PC-3 (cell line): ENCODE measurements around the gene ACKR1. TPM values are rescaled to one million over a fixed set of nuclear protein-coding genes. Genes with fewer than 3 reads are reported as not detected.

Experiments used
- ATAC-seq: fragments of 200-7000 bp; cut with Tn5 transposase; 2 replicates; pipeline ENCODE4 v1.9.1; 2020; ENCODE audit warnings: mild to moderate bottlenecking, moderate library complexity
- Bru-seq: library from RNA; stranded (reverse); fragments of 400-500 nt; gene quantifications from one replicate; lab custom pipeline; 2021; lab: Mats Ljungman, UMichigan
- BruChase-seq, 2 experiments: library from RNA; stranded (reverse); fragments of 400-500 nt; gene quantifications; one replicate each; lab custom pipeline; 2021; lab: Mats Ljungman, UMichigan
- BruUV-seq: library from RNA; stranded (reverse); fragments of 400-500 nt; replicated peaks from 2 replicates; lab custom pipeline; 2021; lab: Mats Ljungman, UMichigan
- CTCF ChIA-PET: fragments of 300-600 bp; sonication (Branson Sonifier 250); formaldehyde crosslinking; loops from one replicate; lab custom pipeline; 2022; ENCODE audit warnings: antibody characterized with exemption; lab: Charles Lee
- POLR2A ChIA-PET: fragments of 300-600 bp; sonication (Branson Sonifier 250); formaldehyde crosslinking; loops from one replicate; lab custom pipeline; 2022; ENCODE audit warnings: antibody characterized with exemption; ENCODE audit not compliant: unreplicated experiment; lab: Charles Lee
- DNase-seq: peaks from one replicate; pipeline ENCODE4 v3.0.0-alpha.2; 2015
- H2AFZ ChIP-seq: fragments of 300-600 bp; sonication (generic); 2 replicates; pipeline ENCODE4 v1.6.0; 2016; ENCODE audit warnings: antibody characterized with exemption, low read length
- H3F3A ChIP-seq: fragments of 300-600 bp; sonication (generic); one replicate; pipeline ENCODE4 v1.6.0; 2017; ENCODE audit warnings: antibody characterized with exemption, low read length, control low read depth, mild to moderate bottlenecking; ENCODE audit not compliant: unreplicated experiment
- H3K27ac ChIP-seq: fragments of 300-600 bp; sonication (generic); 2 replicates; pipeline ENCODE4 v1.5.1; 2016; ENCODE audit warnings: mild to moderate bottlenecking, low read length
- H3K27me3 ChIP-seq: fragments of 300-600 bp; sonication (generic); 2 replicates; pipeline ENCODE4 v1.6.1; 2016; ENCODE audit warnings: low read length, mixed read lengths
- H3K36me3 ChIP-seq: fragments of 300-600 bp; sonication (generic); 2 replicates; pipeline ENCODE4 v1.6.1; 2016; ENCODE audit warnings: low read depth, mixed run types, low read length, mixed read lengths
- H3K4me1 ChIP-seq: fragments of 300-600 bp; sonication (generic); 2 replicates; pipeline ENCODE4 v1.5.1; 2016; ENCODE audit warnings: low read length; ENCODE audit not compliant: insufficient read depth
- H3K4me2 ChIP-seq: fragments of 300-600 bp; sonication (generic); 2 replicates; pipeline ENCODE4 v1.6.0; 2016; ENCODE audit warnings: low read length
- H3K4me3 ChIP-seq: fragments of 300-600 bp; sonication (generic); 2 replicates; pipeline ENCODE4 v1.5.1; 2016; ENCODE audit warnings: mild to moderate bottlenecking, low read length, mixed read lengths
- H3K79me2 ChIP-seq: fragments of 300-600 bp; sonication (generic); 2 replicates; pipeline ENCODE4 v1.6.1; 2017; ENCODE audit warnings: low read length, mixed read lengths
- H3K9ac ChIP-seq: fragments of 300-600 bp; sonication (generic); 2 replicates; pipeline ENCODE4 v1.6.0; 2016; ENCODE audit warnings: mild to moderate bottlenecking, low read length
- H3K9me2 ChIP-seq: fragments of 300-600 bp; sonication (generic); replicated peaks from 2 replicates; pipeline ENCODE4 v1.6.1; 2016; ENCODE audit warnings: mixed run types, low read length, mixed read lengths
- H3K9me3 ChIP-seq: fragments of 300-600 bp; sonication (generic); 2 replicates; pipeline ENCODE4 v1.6.1; 2016; ENCODE audit warnings: low read length, mixed read lengths
- H4K20me1 ChIP-seq: fragments of 300-600 bp; sonication (generic); 2 replicates; pipeline ENCODE4 v1.6.1; 2016; ENCODE audit warnings: low read length, mixed read lengths
- CTCF ChIP-seq: fragments of 300-600 bp; sonication (generic); conservative IDR thresholded peaks from 2 replicates; pipeline ENCODE4 v1.5.1; 2017; ENCODE audit warnings: antibody characterized with exemption, low read depth, mild to moderate bottlenecking, low read length
- EZH2 ChIP-seq: fragments of 300-600 bp; sonication (generic); IDR thresholded peaks from one replicate; pipeline ENCODE4 v1.6.1; 2017; ENCODE audit warnings: antibody characterized with exemption, mild to moderate bottlenecking, low read length; ENCODE audit not compliant: unreplicated experiment
- EZH2phosphoT487 ChIP-seq: fragments of 300-600 bp; sonication (generic); IDR thresholded peaks from 2 replicates; pipeline ENCODE4 v1.6.1; 2018; ENCODE audit warnings: mild to moderate bottlenecking, antibody characterized with exemption, low read length, borderline replicate concordance
- intact Hi-C: fragments of 100-400 bp; cut with micrococcal nuclease; formaldehyde crosslinking; loops from 2 replicates; pipeline ENCODE4 v1.9.0; 2023
- long read RNA-seq: library from polyadenylated mRNA; unstranded; transcript quantifications from one replicate; pipeline ENCODE4 v2.0.0, GENCODE V29; 2021; ENCODE audit not compliant: unreplicated experiment
- total RNA-seq: library from RNA; depleted of rRNA; stranded (reverse); fragments of >200 nt; gene quantifications from 2 replicates; pipeline ENCODE4 v1.2.3, GENCODE V29; 2014; rRNA removed

ACKR1 gene
- total RNA-seq = not detected in 2 replicates
- Bru-seq, nascent RNA = not detected
- BruChase-seq, experiment 1, labeled RNA remaining after a 6-hour chase = not detected
- not detected for BruChase-seq, experiment 2, labeled RNA remaining after a 2-hour chase
- long read RNA-seq = 0 reads

GRCh38 chr1:159204161-159205141, at the start of gene ACKR1:
TSS of gene ACKR1 (plus strand) at chr1:159204875. CDS start at chr1:159204960, 85 bp downstream.
- Histone ChIP-seq H3K9me2 (no peaks in the 10 kb centered on the region), H3K27me3 (peaks cover 96% of the 10 kb centered on the region), H3K79me2 (no peaks in the 10 kb centered on the region), H3K36me3 (no peaks in the 10 kb centered on the region), H3K27ac (no peak within 1 kb of the TSS), H3K9ac (no peak within 1 kb of the TSS), H4K20me1 (no peaks in the 10 kb centered on the region), H3K4me2 (no peak within 1 kb of the TSS), H3K9me3 (no peaks in the 10 kb centered on the region), H3K4me1 (no peaks in the 10 kb centered on the region), H3F3A (no peaks in the 10 kb centered on the region), H3K4me3 (no peak within 1 kb of the TSS), H2AFZ (no peak within 1 kb of the TSS)
- TF ChIP-seq EZH2 (no peak), CTCF (no peak), EZH2phosphoT487 (no peak)
- ChIA-PET CTCF (no interaction called here), POLR2A (no interaction called here)
- no TSS peak for BruUV-seq
- no peak for ATAC-seq
- DNase-seq = no peak
- intact Hi-C loops = no loop called here

GRCh38 chr1:159161001-159161718, 43.5 kb upstream of the ACKR1 start:
- Histone ChIP-seq H3K79me2 (no peaks in the 10 kb centered on the region), H3F3A (no peaks in the 10 kb centered on the region), H3K4me1 (peaks cover 8% of the 10 kb centered on the region), H3K9me3 (no peaks in the 10 kb centered on the region), H2AFZ (no peak overlapping the region), H3K9me2 (no peaks in the 10 kb centered on the region), H3K27me3 (peaks cover 50% of the 10 kb centered on the region), H4K20me1 (no peaks in the 10 kb centered on the region), H3K36me3 (no peaks in the 10 kb centered on the region), H3K27ac (no peak overlapping the region), H3K4me2 (peak overlapping the region; percentile 46), H3K9ac (no peak overlapping the region), H3K4me3 (no peak overlapping the region)
- no TSS peak for BruUV-seq
- CTCF ChIA-PET = interaction anchor here (0.7 to 1.1 kb wide), 6 partner anchors 35 to 847 kb away, joined by 3 to 12 read pairs (median 4); no protein-coding TSS in a partner anchor
- TF ChIP-seq CTCF = peak; percentile 100
- TF ChIP-seq EZH2 = no peak
- TF ChIP-seq EZH2phosphoT487 = no peak
- intact Hi-C loops = loop anchor here (1.0 to 10.0 kb wide), 4 partner anchors 37 to 730 kb away; no protein-coding TSS in a partner anchor
- DNase-seq (peak; percentile 89), ATAC-seq (peak; percentile 95)
- POLR2A ChIA-PET = no interaction called here
